ENCODE measurements around the gene DIMT1. TPM values are rescaled to one million over a fixed set of nuclear protein-coding genes. Genes with fewer than 3 reads are reported as not detected.

Gene DIMT1
- 40.6 to 44.9 TPM (median 42.7 TPM) in 5 replicates for total RNA-seq (2022; extraction: Qiagen RNA extraction; ENCODE audit: low read depth)

GRCh38 chr5:62403411-62404250, at the start of gene DIMT1:
TSS of gene DIMT1 (minus strand) at chr5:62403905. CDS start at chr5:62403772, 133 bp downstream.

GRCh38 chr5:62412549-62413329, 9.0 kb upstream of the DIMT1 start, which contains the start of gene IPO11:
TSS of gene IPO11 (plus strand) at chr5:62412763. CDS start at chr5:62437280, 24,517 bp downstream.

Other genes starting within 250 kb of the DIMT1 start
- 26.2 to 41.7 TPM (median 37.0 TPM) in 5 replicates for gene KIF2A, start 97.7 kb downstream of the DIMT1 start, total RNA-seq (2022; extraction: Qiagen RNA extraction; ENCODE audit: low read depth)
- 15.5 to 17.5 TPM (median 17.1 TPM) in 5 replicates for gene IPO11, start 8.9 kb upstream of the DIMT1 start, total RNA-seq (2022; extraction: Qiagen RNA extraction; ENCODE audit: low read depth)
- 0.07 to 0.32 TPM (median 0.16 TPM) in 5 replicates for gene LRRC70, start 174.9 kb upstream of the DIMT1 start, total RNA-seq (2022; extraction: Qiagen RNA extraction; ENCODE audit: low read depth)

Measured in A549 treated with GW870086 at 1 μM for 4 hours (cell line).